Measurements from ENCODE around the gene ZMYND10. TPM values are rescaled to one million over a fixed set of nuclear protein-coding genes. Genes with fewer than 3 reads are reported as not detected.

Gene ZMYND10
- total RNA-seq, 2 donors from 2014 or later, result 0.22 to 1.4 TPM

GRCh38 chr3:50320853-50321335 is 24.6 kb downstream of the ZMYND10 start:
- Histone ChIP-seq H3K36me3 (ENCODE audit: control insufficient read depth, insufficient read depth, low read length) (peaks cover 53% of the 10 kb centered on the region), H3K4me1 (ENCODE audit: control insufficient read depth, insufficient read depth, low read length) (peaks cover 23% of the 10 kb centered on the region), H3K9ac (ENCODE audit: extremely low read depth, low read length, poor library complexity, severe bottlenecking) (peak overlapping the region; percentile 97), H3K9me3 (ENCODE audit: control insufficient read depth, low read length) (no peaks in the 10 kb centered on the region), H3K27me3 (ENCODE audit: control insufficient read depth, insufficient read depth, low read length, poor library complexity, severe bottlenecking) (no peaks in the 10 kb centered on the region), H3K27ac (ENCODE audit: low read depth, low read length) (peak overlapping the region; percentile 100), H3K4me3 (ENCODE audit: low read length) (peak overlapping the region; percentile 100)
- no peak for TF ChIP-seq CTCF (conservative IDR thresholded peaks at IDR 0.05)
- H3K27me3 Mint-ChIP-seq (ENCODE audit: insufficient read depth), result no peaks in the 10 kb centered on the region
- WGBS, 2 experiments (ENCODE audit: insufficient coverage in 1 of 2, insufficient read length in 1 of 2), result 0% methylated on average over 14 to 45 of the region's 45 CpGs
- peak overlapping the region; percentile 87 for H3K4me3 Mint-ChIP-seq
- peak overlapping the region; percentile 93 for H3K27ac Mint-ChIP-seq
- peaks cover 38% of the 10 kb centered on the region for H3K36me3 Mint-ChIP-seq (ENCODE audit: low read depth)
- H3K9me3 Mint-ChIP-seq, result no peaks in the 10 kb centered on the region
- H3K4me1 Mint-ChIP-seq, result peaks cover 35% of the 10 kb centered on the region
- DNase-seq, result peak; percentile 90

GRCh38 chr3:50319894-50320625 is 25.5 kb downstream of the ZMYND10 start:
- no peak overlapping the region for H3K27ac Mint-ChIP-seq
- Histone ChIP-seq H3K9me3 (ENCODE audit: control insufficient read depth, low read length) (no peaks in the 10 kb centered on the region), H3K36me3 (ENCODE audit: control insufficient read depth, insufficient read depth, low read length) (peaks cover 44% of the 10 kb centered on the region), H3K9ac (ENCODE audit: extremely low read depth, low read length, poor library complexity, severe bottlenecking) (peak overlapping the region; percentile 97), H3K4me3 (ENCODE audit: low read length) (peak overlapping the region; percentile 100), H3K4me1 (ENCODE audit: control insufficient read depth, insufficient read depth, low read length) (peaks cover 23% of the 10 kb centered on the region), H3K27ac (ENCODE audit: low read depth, low read length) (no peak overlapping the region), H3K27me3 (ENCODE audit: control insufficient read depth, insufficient read depth, low read length, poor library complexity, severe bottlenecking) (no peaks in the 10 kb centered on the region)
- peak overlapping the region; percentile 87 for H3K4me3 Mint-ChIP-seq
- H3K36me3 Mint-ChIP-seq (ENCODE audit: low read depth), result peaks cover 44% of the 10 kb centered on the region
- no peaks in the 10 kb centered on the region for H3K27me3 Mint-ChIP-seq (ENCODE audit: insufficient read depth)
- TF ChIP-seq CTCF (conservative IDR thresholded peaks at IDR 0.05), result no peak
- H3K9me3 Mint-ChIP-seq, result no peaks in the 10 kb centered on the region
- DNase-seq, result peak; percentile 45
- WGBS, 2 experiments (ENCODE audit: insufficient coverage in 1 of 2, insufficient read length in 1 of 2), result 90 to 94% methylated on average over 28 to 29 of the region's 29 CpGs
- peaks cover 35% of the 10 kb centered on the region for H3K4me1 Mint-ChIP-seq

GRCh38 chr3:50319181-50319893 is 26.2 kb downstream of the ZMYND10 start:
- Histone ChIP-seq H3K27ac (ENCODE audit: low read depth, low read length) (no peak overlapping the region), H3K9ac (ENCODE audit: extremely low read depth, low read length, poor library complexity, severe bottlenecking) (no peak overlapping the region), H3K4me3 (ENCODE audit: low read length) (peak overlapping the region; percentile 56), H3K27me3 (ENCODE audit: control insufficient read depth, insufficient read depth, low read length, poor library complexity, severe bottlenecking) (no peaks in the 10 kb centered on the region), H3K36me3 (ENCODE audit: control insufficient read depth, insufficient read depth, low read length) (peaks cover 40% of the 10 kb centered on the region), H3K4me1 (ENCODE audit: control insufficient read depth, insufficient read depth, low read length) (peaks cover 21% of the 10 kb centered on the region), H3K9me3 (ENCODE audit: control insufficient read depth, low read length) (no peaks in the 10 kb centered on the region)
- no peak for TF ChIP-seq CTCF (conservative IDR thresholded peaks at IDR 0.05)
- Mint-ChIP-seq H3K4me3 (peak overlapping the region; percentile 87), H3K4me1 (peaks cover 31% of the 10 kb centered on the region), H3K9me3 (no peaks in the 10 kb centered on the region), H3K27ac (no peak overlapping the region), H3K27me3 (ENCODE audit: insufficient read depth) (no peaks in the 10 kb centered on the region), H3K36me3 (ENCODE audit: low read depth) (peaks cover 49% of the 10 kb centered on the region)
- no peak for DNase-seq
- 96 to 99% methylated on average over 13 to 16 of the region's 16 CpGs for WGBS, 2 experiments (ENCODE audit: insufficient coverage in 1 of 2, insufficient read length in 1 of 2)
